Lung microvascular endothelial cell (primary cell): ENCODE data around the gene FOXP2. TPM values are rescaled to one million over a fixed set of nuclear protein-coding genes. Genes with fewer than 3 reads are reported as not detected.
A peak's percentile ranks its signal among the peaks of the same experiment; 100 is the strongest.
"Not testable (repeated sequence)": the region's sequence is repeated elsewhere in the genome, so short reads cannot be mapped to it uniquely, and the experiment has no call there.

Source experiments
- DNase-seq, 2 donors: peaks; one replicate each; pipeline versions ENCODE4 v3.0.0 to v3.0.0-alpha.2; 2010; ENCODE audit warnings: low read depth in 2 of 2
- total RNA-seq: library from RNA; depleted of rRNA; stranded (reverse); fragments of >200 nt; gene quantifications from 2 replicates; pipeline ENCODE4 v1.2.1, GENCODE V29; 2014

The FOXP2 gene
- total RNA-seq, 1 donor from 2014 or later, result 13.7 TPM

- DNase-seq, result peak in 1 of 2 donors; percentile 87
Measured at GRCh38 chr7:114502454-114503254, 88.0 kb downstream of the FOXP2 start.

GRCh38 chr7:114504586-114504985 lies 90.0 kb downstream of the FOXP2 start:
- DNase-seq, result no peak

- no peak for DNase-seq
Measured at GRCh38 chr7:114507381-114507780, 92.8 kb downstream of the FOXP2 start.

GRCh38 chr7:114508086-114508485 lies 93.5 kb downstream of the FOXP2 start:
- peak in 1 of 2 donors; percentile 84 for DNase-seq

GRCh38 chr7:114510824-114511223 lies 96.2 kb downstream of the FOXP2 start:
- DNase-seq, result not testable (repeated sequence)

- no peak for DNase-seq
Measured at GRCh38 chr7:114519240-114519639, 104.6 kb downstream of the FOXP2 start.

- DNase-seq, result no peak
Measured at GRCh38 chr7:114522081-114522480, 107.5 kb downstream of the FOXP2 start.

GRCh38 chr7:114527589-114527988 lies 113.0 kb downstream of the FOXP2 start:
- no peak for DNase-seq

GRCh38 chr7:114530057-114530611 lies 115.5 kb downstream of the FOXP2 start:
- DNase-seq, result no peak

- no peak for DNase-seq
Measured at GRCh38 chr7:114531326-114531725, 116.7 kb downstream of the FOXP2 start.

- DNase-seq, result no peak
Measured at GRCh38 chr7:114533131-114533530, 118.5 kb downstream of the FOXP2 start.

GRCh38 chr7:114534953-114535352 lies 120.3 kb downstream of the FOXP2 start:
- no peak for DNase-seq

- DNase-seq, result peak in 1 of 2 donors; percentile 86
Measured at GRCh38 chr7:114539575-114539974, 125.0 kb downstream of the FOXP2 start.

- no peak for DNase-seq
Measured at GRCh38 chr7:114540291-114540690, 125.7 kb downstream of the FOXP2 start.

GRCh38 chr7:114547346-114547745 lies 132.7 kb downstream of the FOXP2 start:
- DNase-seq, result not testable (repeated sequence)

GRCh38 chr7:114548081-114548980 lies 133.7 kb downstream of the FOXP2 start:
- DNase-seq, result peak in 1 of 2 donors; percentile 73

- no peak for DNase-seq
Measured at GRCh38 chr7:114554781-114555537, 140.3 kb downstream of the FOXP2 start.

GRCh38 chr7:114567416-114567815 lies 152.8 kb downstream of the FOXP2 start:
- DNase-seq, result no peak

- DNase-seq, result no peak
Measured at GRCh38 chr7:114569220-114569619, 154.6 kb downstream of the FOXP2 start.

GRCh38 chr7:114574384-114574783 lies 159.8 kb downstream of the FOXP2 start:
- no peak for DNase-seq

- DNase-seq, result no peak
Measured at GRCh38 chr7:114575098-114575497, 160.5 kb downstream of the FOXP2 start.
